GM19455 (cell line): Measurements from ENCODE around the gene SOX14.

ENCODE experiments used
- ATAC-seq: cut with Tn5 transposase; IDR thresholded peaks from one replicate; pipeline ENCODE4 v1.9.1; 2021; ENCODE audit not compliant: unreplicated experiment

SOX14 gene

GRCh38 chr3:137764001-137764433 lies at the start of gene SOX14:
TSS of gene SOX14 (plus strand) at chr3:137764315. CDS start at chr3:137764785, 470 bp downstream.
- ATAC-seq: no peak

GRCh38 chr3:137714551-137714950 lies 49.6 kb upstream of the SOX14 start:
- ATAC-seq: no peak

- no peak for ATAC-seq
These were observed 39.9 kb upstream of the SOX14 start for GRCh38 chr3:137724240-137724639.

GRCh38 chr3:137737208-137737607 lies 26.9 kb upstream of the SOX14 start:
- no peak for ATAC-seq

- ATAC-seq: no peak
These were observed 25.4 kb upstream of the SOX14 start for GRCh38 chr3:137738710-137739109.

GRCh38 chr3:137743608-137744007 lies 20.5 kb upstream of the SOX14 start:
- no peak for ATAC-seq

- ATAC-seq: no peak
These were observed 17.3 kb upstream of the SOX14 start for GRCh38 chr3:137746808-137747207.

GRCh38 chr3:137759505-137759904 lies 4.6 kb upstream of the SOX14 start:
- ATAC-seq: no peak

- ATAC-seq: no peak
These were observed 3.6 kb upstream of the SOX14 start for GRCh38 chr3:137760341-137761098.

GRCh38 chr3:137761099-137761562 lies 3.0 kb upstream of the SOX14 start:
- no peak for ATAC-seq

GRCh38 chr3:137761563-137762503 lies 2.3 kb upstream of the SOX14 start:
- no peak for ATAC-seq

- no peak for ATAC-seq
These were observed 1.2 kb upstream of the SOX14 start for GRCh38 chr3:137762674-137763593.

- ATAC-seq: no peak
These were observed 549 bp upstream of the SOX14 start for GRCh38 chr3:137763594-137763938.

- ATAC-seq: no peak
These were observed 621 bp downstream of the SOX14 start for GRCh38 chr3:137764563-137765309.

GRCh38 chr3:137765310-137766033 lies 1.4 kb downstream of the SOX14 start:
- ATAC-seq: no peak

- ATAC-seq: no peak
These were observed 2.1 kb downstream of the SOX14 start for GRCh38 chr3:137766041-137766875.

GRCh38 chr3:137766876-137767537 lies 2.9 kb downstream of the SOX14 start:
- no peak for ATAC-seq
